NCI-H1694 treated with DMSO at 0.1 percent for 48 hours (cell line): Measurements from ENCODE around the gene CYP21A2.
"Not testable (repeated sequence)": the region's sequence is repeated elsewhere in the genome, so short reads cannot be mapped to it uniquely, and the experiment has no call there.

Experiments used
- DNase-seq: peaks from one replicate; lab custom pipeline; 2025; lab: John Stamatoyannopoulos, UW

Gene CYP21A2

GRCh38 chr6:32055756-32056155, 17.5 kb downstream of the CYP21A2 start:
- DNase-seq = not testable (repeated sequence)

DNA sequence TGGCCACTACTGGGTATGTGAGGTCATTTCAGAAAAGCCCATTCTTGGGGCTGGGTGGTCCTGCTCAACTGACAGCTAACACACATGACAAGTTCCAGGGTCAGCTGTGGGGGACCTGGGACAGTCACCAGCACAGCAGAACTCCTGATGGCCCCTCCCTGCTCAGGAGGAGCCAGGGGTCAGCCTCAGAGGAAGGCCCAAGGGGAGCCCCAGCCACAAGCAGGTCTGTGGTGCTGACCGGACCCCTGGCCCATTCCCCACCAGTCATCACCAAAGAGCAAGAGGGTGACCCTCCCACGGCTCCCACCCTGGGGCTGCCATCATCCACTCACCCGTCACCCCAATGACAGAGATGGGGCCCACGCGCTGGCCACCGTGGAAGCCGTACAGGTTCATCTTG, 18.0 kb downstream of the CYP21A2 start:
- DNase-seq = no peak

GRCh38 chr6:32057966-32058365, 19.8 kb downstream of the CYP21A2 start:
- DNase-seq = no peak

- no peak for DNase-seq
These were observed 20.3 kb downstream of the CYP21A2 start for GRCh38 chr6:32058511-32058963.

GRCh38 chr6:32060966-32061655, 22.9 kb downstream of the CYP21A2 start:
- DNase-seq = no peak

GRCh38 chr6:32064706-32065105, 26.5 kb downstream of the CYP21A2 start:
- DNase-seq = no peak

GRCh38 chr6:32067521-32067920, 29.3 kb downstream of the CYP21A2 start:
- DNase-seq = not testable (repeated sequence)

- DNase-seq = not testable (repeated sequence)
These were observed 30.1 kb downstream of the CYP21A2 start for GRCh38 chr6:32068315-32068714.

DNA sequence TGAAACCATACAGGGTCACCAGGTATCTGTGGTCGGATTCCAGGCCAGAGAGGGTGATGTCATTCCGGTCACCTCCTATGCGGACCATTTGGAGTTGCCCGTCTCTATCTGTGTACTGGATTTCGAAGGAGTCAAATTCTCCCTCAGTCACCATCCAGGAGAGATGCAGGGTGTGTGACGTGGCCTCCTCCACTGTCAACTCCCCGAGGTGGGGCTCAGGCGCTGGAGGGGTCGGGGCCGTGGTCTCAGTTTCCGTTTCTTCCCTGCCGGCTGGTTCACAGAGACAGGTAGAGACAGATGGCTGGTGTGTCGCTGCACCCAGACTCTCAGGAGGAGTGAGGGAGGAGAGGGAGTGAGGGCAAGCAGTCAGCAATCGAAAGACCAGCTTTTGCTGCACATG, 30.7 kb downstream of the CYP21A2 start:
- DNase-seq = no peak

DNA sequence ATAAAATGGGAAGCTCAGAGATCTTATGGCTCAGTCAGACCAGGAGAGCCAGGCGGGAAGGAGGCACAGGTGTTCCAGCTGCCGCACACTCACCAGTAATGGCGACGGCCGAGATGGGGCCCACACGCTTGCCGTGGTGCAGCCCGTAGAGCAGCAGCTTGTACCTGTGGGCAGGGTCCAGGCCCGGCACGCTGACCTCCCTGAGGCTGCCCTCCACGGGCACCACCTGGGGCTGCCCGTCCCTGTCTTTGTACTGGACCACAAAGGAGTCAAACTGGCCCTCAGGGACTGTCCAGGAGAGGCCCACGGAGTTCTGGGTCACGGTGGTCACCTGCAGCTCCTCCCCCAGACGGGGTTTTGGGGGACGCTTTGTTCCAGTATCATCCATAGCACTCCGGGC, 31.2 kb downstream of the CYP21A2 start:
- no peak for DNase-seq

GRCh38 chr6:32069878-32070515, 31.8 kb downstream of the CYP21A2 start:
- no peak for DNase-seq

GRCh38 chr6:32070814-32071543, 32.8 kb downstream of the CYP21A2 start:
- no peak for DNase-seq

DNA sequence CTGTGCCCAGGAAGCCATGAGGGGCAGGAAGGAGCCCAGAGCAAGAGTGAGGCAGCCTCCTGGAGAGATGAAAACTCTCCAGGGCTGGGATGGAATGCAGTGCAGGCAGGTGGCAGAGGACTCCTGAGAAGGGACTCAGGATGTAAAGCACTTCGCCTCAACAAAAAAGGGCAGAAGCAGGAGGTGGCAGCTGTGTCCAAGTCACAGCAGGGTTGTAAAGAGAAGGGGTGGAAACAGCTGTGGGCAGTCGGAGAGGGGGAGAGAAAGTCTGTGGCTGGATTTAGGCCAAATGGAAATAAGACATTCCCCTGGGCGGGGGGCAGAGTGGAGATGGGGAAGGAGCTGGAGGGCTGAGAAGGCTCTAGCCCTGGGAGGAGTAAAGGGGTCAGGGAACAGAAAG, 34.9 kb downstream of the CYP21A2 start:
- DNase-seq = no peak

DNA sequence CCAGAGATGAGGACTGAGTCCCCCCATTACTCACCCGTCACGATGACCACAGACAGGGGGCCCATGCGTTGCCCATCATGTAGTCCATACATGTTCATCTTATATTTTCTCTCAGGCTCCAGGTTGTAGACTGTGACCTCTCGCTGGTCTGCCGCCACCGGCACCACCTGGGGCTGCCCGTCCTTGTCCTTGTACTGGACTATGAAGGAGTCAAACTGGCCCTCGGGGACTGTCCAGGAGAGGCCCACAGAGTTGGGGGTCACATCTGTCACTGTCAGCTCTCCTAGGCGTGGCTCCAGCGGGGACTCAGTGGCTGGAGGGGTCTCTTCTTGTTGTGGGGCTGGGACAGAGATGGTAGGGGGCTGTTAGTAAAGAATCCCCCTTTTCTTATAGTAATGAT, 35.4 kb downstream of the CYP21A2 start:
- DNase-seq = no peak

- DNase-seq = no peak
These were observed 36.8 kb downstream of the CYP21A2 start for GRCh38 chr6:32074996-32075532.

GRCh38 chr6:32075781-32076180, 37.6 kb downstream of the CYP21A2 start:
- no peak for DNase-seq

DNA sequence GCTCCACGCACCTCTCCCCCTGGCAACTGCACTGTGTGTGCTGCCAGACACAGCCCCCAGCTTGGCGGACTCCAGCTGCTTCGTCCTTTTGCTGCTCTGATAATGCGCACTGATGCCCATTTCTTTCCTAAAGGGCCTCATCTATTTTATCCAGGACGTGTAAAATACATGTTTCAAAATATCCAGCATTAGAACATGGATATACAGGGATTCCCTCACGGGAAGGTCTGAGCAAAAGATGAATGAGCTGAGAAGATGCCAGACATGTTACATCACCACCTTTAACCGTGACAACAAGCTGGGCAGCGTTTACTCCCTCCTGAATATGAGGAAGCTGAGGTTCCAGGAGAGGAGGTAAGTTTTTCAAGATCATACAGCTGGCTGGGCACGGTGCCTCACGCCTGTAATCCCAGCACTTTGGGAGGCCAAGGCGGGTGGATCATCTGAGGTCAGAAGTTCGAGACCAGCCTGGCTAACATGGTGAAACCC, 38.1 kb downstream of the CYP21A2 start:
- no peak for DNase-seq

DNA sequence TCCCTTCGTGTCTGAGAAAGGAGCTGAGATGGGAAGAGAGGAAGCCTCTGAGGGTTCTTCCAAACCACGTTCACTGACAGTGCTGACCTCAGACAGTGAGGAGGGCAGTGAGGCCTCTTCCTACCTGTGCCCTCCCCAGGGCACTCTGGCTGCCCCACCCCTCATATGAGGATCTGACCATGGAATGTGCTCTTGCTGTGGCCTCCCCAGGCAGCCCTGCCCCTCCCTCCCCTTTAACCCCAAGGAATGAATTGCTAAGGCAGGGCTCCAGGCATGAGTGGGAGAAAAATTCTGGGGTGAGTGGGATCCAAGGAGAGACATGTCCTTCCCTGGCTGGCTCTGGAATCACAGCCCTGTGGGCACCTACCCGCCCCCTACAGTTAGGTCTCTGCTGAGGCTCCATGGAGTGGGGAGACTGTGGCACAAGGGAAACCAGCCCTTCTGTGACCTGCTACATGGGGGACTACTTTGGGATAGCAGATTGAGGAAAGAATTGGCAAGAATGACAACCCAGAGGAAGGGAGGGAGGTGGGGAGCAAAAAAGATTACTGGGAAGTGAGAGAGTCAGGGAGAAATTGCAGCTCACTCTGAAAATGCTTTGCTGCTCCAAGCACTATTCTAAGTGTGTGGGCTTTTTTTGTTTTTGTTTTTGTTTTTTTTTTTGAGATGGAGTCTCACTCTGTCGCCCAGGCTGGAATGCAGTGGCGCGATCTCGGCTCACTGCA, 41.5 kb downstream of the CYP21A2 start:
- no peak for DNase-seq

DNA sequence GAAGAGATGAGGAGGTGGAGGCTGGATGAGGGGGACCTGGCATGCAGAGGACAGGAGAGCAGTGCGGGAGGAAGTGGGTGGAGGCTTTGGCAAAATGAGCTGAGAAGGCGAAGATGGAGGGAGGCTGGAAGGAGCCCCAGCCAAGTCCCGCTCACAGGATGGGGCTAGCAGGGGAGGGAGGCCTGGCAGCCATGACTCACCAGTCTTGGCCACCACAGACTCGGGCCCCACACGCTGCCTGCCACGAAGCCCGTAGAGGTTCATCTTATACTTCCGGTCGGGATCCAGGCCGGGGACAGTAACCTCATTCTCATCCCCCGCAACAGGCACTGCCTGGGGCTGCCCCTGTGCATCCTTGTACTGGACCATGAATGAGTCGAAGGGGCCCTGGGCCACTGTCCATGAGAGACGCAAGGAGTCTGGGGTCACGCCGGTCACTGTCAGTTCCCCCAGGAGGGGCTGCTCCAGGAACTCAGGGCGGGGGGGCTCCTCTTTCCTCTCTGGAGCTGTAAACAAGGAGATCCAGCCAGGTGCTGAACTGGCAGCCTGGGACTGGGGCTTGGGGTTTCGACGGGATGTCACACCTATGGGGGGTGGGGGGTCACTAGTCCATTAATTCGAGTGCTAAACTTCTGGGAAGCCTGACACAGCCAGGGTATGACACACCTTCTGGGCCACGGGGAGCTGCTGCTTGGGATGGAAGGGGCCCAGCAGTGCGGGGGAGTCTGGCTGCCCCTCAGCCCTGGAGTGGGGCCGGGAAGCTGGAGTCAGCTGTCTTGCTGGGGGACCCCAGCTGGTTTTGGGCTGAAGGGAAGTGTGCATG, 43.2 kb downstream of the CYP21A2 start:
- no peak for DNase-seq

- no peak for DNase-seq
These were observed 44.3 kb downstream of the CYP21A2 start for GRCh38 chr6:32082478-32082877.

DNA sequence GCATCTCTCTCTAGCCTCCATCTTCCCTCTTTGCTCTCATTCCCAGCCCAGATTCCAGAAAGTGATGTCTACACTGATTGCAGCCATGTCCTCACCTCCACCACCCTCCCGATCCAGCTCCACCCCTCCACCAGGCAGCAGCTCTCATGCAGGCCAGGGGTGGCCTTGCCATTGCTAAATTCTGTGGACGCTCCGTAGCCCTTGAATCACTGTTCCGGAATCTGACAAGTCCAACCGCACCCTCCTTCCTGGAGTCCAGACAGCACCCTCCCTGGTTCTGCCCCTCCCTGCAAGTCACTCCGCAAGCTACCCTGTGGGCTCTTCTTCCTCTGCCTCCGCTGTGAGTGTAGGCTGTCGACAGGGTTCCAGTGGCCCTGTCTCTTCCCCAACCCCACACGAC, 44.7 kb downstream of the CYP21A2 start:
- DNase-seq = no peak
